ENCODE results near the gene RGS7.

Gene RGS7

GRCh38 chr1:241113557-241113956, 243.4 kb downstream of the RGS7 start:
- DNase-seq (ENCODE audit: low read depth) = no peak
- H3K4me3 ChIP-seq (ENCODE audit: control insufficient read depth, low read depth, low read length) = no peak overlapping the region
- no peak for TF ChIP-seq CTCF (IDR thresholded peaks at IDR 0.05; ENCODE audit: control insufficient read depth, insufficient read depth, low read depth, low read length, missing control alignments)

GRCh38 chr1:241109039-241109438, 248.0 kb downstream of the RGS7 start:
- TF ChIP-seq CTCF (IDR thresholded peaks at IDR 0.05; ENCODE audit: control insufficient read depth, insufficient read depth, low read depth, low read length, missing control alignments) = no peak
- no peak overlapping the region for H3K4me3 ChIP-seq (ENCODE audit: control insufficient read depth, low read depth, low read length)
- DNase-seq (ENCODE audit: low read depth) = no peak

GRCh38 chr1:241105147-241105546, 251.9 kb downstream of the RGS7 start:
- H3K4me3 ChIP-seq (ENCODE audit: control insufficient read depth, low read depth, low read length) = no peak overlapping the region

GRCh38 chr1:241102664-241103063, 254.3 kb downstream of the RGS7 start:
- no peak for TF ChIP-seq CTCF (IDR thresholded peaks at IDR 0.05; ENCODE audit: control insufficient read depth, insufficient read depth, low read depth, low read length, missing control alignments)
- DNase-seq (ENCODE audit: low read depth) = no peak
- H3K4me3 ChIP-seq (ENCODE audit: control insufficient read depth, low read depth, low read length) = no peak overlapping the region

More at GRCh38 chr1:241105147-241105546, 251.9 kb downstream of the RGS7 start:
- DNase-seq (ENCODE audit: low read depth) = no peak
- TF ChIP-seq CTCF (IDR thresholded peaks at IDR 0.05; ENCODE audit: control insufficient read depth, insufficient read depth, low read depth, low read length, missing control alignments) = no peak

- no peak overlapping the region for H3K4me3 ChIP-seq (ENCODE audit: control insufficient read depth, low read depth, low read length)
- no peak for DNase-seq (ENCODE audit: low read depth)
These were observed 255.4 kb downstream of the RGS7 start for GRCh38 chr1:241101622-241102021.

GRCh38 chr1:241097479-241097878, 259.5 kb downstream of the RGS7 start:
- no peak for DNase-seq (ENCODE audit: low read depth)
- H3K4me3 ChIP-seq (ENCODE audit: control insufficient read depth, low read depth, low read length) = no peak overlapping the region
- no peak for TF ChIP-seq CTCF (IDR thresholded peaks at IDR 0.05; ENCODE audit: control insufficient read depth, insufficient read depth, low read depth, low read length, missing control alignments)

More at GRCh38 chr1:241101622-241102021, 255.4 kb downstream of the RGS7 start:
- no peak for TF ChIP-seq CTCF (IDR thresholded peaks at IDR 0.05; ENCODE audit: control insufficient read depth, insufficient read depth, low read depth, low read length, missing control alignments)

- no peak overlapping the region for H3K4me3 ChIP-seq (ENCODE audit: control insufficient read depth, low read depth, low read length)
- no peak for DNase-seq (ENCODE audit: low read depth)
- no peak for TF ChIP-seq CTCF (IDR thresholded peaks at IDR 0.05; ENCODE audit: control insufficient read depth, insufficient read depth, low read depth, low read length, missing control alignments)
These were observed 260.0 kb downstream of the RGS7 start for GRCh38 chr1:241096982-241097381.

Data from AG09309 (cell line).